WI38 (cell line): ENCODE results near the gene KRCC1.
A peak's percentile ranks its signal among the peaks of the same experiment; 100 is the strongest.

Source experiments
- H3K4me3 ChIP-seq: 2 replicates; pipeline ENCODE4 v1.5.1; 2011; ENCODE audit warnings: low read depth, mild to moderate bottlenecking, control low read depth, low read length
- CTCF ChIP-seq: IDR thresholded peaks from 2 replicates; pipeline ENCODE4 v1.5.1; 2012; ENCODE audit warnings: low read depth, mild to moderate bottlenecking, control low read depth, low read length

The KRCC1 gene

GRCh38 chr2:88067598-88067997 is 12.0 kb upstream of the KRCC1 start, which contains the start of gene SMYD1:
SMYD1 (plus strand) TSS chr2:88067825; CDS start chr2:88067865, 40 bp downstream.
- no peak within 1 kb of the TSS for H3K4me3 ChIP-seq
- no peak for TF ChIP-seq CTCF

GRCh38 chr2:88067189-88067588 is 11.6 kb upstream of the KRCC1 start:
- no peak overlapping the region for H3K4me3 ChIP-seq
- no peak for TF ChIP-seq CTCF

GRCh38 chr2:88066543-88066942 is 11.0 kb upstream of the KRCC1 start:
- no peak for TF ChIP-seq CTCF
- no peak overlapping the region for H3K4me3 ChIP-seq

- H3K4me3 ChIP-seq = no peak overlapping the region
- no peak for TF ChIP-seq CTCF
These were observed 5.7 kb upstream of the KRCC1 start for GRCh38 chr2:88061295-88061694.

GRCh38 chr2:88060907-88061275 is 5.3 kb upstream of the KRCC1 start:
- no peak overlapping the region for H3K4me3 ChIP-seq
- TF ChIP-seq CTCF = no peak

GRCh38 chr2:88059979-88060906 is 4.7 kb upstream of the KRCC1 start:
- peak; percentile 78 for TF ChIP-seq CTCF
- no peak overlapping the region for H3K4me3 ChIP-seq

GRCh38 chr2:88058191-88058590 is 2.6 kb upstream of the KRCC1 start:
- no peak for TF ChIP-seq CTCF
- no peak overlapping the region for H3K4me3 ChIP-seq
